Measurements from ENCODE around the gene POLL. TPM values are rescaled to one million over a fixed set of nuclear protein-coding genes. Genes with fewer than 3 reads are reported as not detected.

The POLL gene
- total RNA-seq, 2 donors from 2014 or later, result 27.1 to 28.6 TPM

DNA sequence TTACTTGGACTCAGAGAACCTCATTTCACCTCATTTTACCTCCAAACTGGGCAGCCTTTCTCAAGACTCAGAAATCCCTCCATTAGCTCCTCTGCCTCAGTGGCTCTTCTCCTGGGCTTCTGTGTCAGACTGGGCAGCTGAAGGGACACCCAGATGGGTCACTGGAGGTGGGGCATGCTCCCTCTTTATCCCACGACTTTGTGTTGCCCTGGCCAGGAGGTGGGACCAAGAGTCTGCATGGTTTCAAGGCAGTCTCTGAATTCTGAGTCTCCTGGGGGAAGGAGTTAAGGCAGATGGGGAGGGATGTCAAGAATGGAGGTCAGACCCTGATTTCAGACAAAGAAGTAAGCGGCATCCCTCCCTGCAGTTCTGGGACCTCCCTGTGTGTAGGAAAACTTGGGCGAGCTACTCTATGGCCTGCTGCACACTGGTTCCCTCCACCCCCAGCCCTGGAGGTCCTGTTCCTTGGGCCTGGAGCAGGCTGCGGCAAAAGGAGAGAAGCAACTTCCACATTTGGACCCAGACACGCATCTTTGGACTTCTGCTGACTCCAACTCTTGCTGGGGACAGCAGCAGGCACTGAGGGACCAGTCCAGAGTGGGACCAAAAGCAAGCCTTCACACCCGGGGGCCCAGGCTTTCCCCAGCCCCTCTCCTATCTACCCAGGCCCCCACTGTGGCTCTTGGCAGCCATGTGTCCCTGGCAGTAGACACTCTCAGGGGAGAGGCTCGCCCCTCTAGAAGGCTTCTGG is 10.8 kb downstream of the POLL start:
- DNase-seq (no peak), ATAC-seq (no peak)
- intact Hi-C loops (cut with DNase I, micrococcal nuclease), result no loop called here

DNA sequence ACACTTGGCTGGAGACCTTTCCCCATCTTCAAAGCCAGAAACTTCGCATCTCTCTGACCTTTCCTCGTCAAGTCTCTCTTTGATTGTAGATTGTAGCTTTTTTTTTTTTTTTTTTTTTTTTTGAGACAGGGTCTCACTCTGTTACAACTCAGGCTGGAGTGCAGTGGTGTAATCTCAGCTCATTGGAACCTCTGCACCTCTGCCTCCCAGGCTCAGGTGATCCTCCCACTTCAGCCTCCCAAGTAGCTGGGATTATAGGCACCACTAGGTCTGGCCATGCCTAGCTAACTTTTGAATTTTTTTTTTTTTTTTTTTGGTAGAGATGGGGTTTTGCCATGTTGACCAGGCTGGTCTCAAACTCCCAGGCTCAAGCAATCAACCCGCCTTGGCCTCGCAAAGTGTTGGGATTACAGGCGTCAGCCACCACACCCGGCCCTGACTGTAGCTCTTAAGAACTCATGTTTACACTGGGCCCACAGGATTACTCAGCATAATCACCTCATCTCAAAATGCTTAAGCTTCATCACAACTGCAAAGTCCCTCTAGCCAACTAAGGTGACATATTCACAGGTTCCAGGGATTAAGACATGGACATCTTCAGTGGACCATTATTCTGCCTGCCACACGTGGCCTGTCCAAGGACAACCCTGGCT is 11.7 kb downstream of the POLL start:
- peak; percentile 45 for ATAC-seq
- intact Hi-C loops (cut with DNase I, micrococcal nuclease), result no loop called here

GRCh38 chr10:101575580-101576210 is 12.4 kb downstream of the POLL start:
- intact Hi-C loops (cut with DNase I, micrococcal nuclease), result no loop called here
- no peak for DNase-seq
- no peak for ATAC-seq

More for the DNA sequence above, 11.7 kb downstream of the POLL start:
- no peak for DNase-seq

GRCh38 chr10:101575091-101575490 is 13.0 kb downstream of the POLL start:
- ATAC-seq (no peak), DNase-seq (no peak)
- intact Hi-C loops (cut with DNase I, micrococcal nuclease), result no loop called here

GRCh38 chr10:101573885-101574753 is 13.9 kb downstream of the POLL start:
- ATAC-seq, result no peak
- intact Hi-C loops (cut with DNase I, micrococcal nuclease), result loop anchor here (5.0 kb wide), 1 partner anchor 362 kb away; no protein-coding TSS in a partner anchor
- no peak for DNase-seq

DNA sequence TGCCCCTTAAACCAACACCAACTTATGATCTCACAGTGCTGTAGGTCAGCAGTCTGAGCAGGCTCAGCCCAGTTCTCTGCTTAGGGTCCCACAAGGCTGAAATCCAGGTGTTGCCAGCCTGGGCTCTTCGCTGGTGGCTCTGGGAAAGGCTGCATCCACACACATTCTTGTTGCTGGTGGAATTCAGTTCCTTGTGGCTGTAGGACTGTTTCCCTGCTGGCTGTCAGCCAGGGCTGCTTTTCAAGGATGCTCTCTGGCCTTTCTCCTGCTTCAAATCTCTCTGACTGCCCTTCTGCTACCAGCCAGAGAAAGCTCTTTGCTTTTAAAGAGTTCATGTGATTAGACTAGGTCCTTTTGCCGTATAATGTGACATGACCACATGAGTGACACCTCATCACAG is 15.3 kb downstream of the POLL start:
- intact Hi-C loops (cut with DNase I, micrococcal nuclease), result loop anchor here (5.0 kb wide), 1 partner anchor 360 kb away; no protein-coding TSS in a partner anchor
- DNase-seq, result no peak
- no peak for ATAC-seq

- DNase-seq, result no peak
- no peak for ATAC-seq
- intact Hi-C loops (cut with DNase I, micrococcal nuclease), result loop anchor here (5.0 kb wide), 1 partner anchor 360 kb away; no protein-coding TSS in a partner anchor
Measured at GRCh38 chr10:101572126-101572525, 15.9 kb downstream of the POLL start.

GRCh38 chr10:101571271-101571925 is 16.7 kb downstream of the POLL start:
- DNase-seq (no peak), ATAC-seq (no peak)
- intact Hi-C loops (cut with DNase I, micrococcal nuclease), result loop anchor here (5.0 kb wide), 1 partner anchor 359 kb away; no protein-coding TSS in a partner anchor

- intact Hi-C loops (cut with DNase I, micrococcal nuclease), result loop anchor here (5.0 kb wide), 1 partner anchor 358 kb away; no protein-coding TSS in a partner anchor
- peak; percentile 40 for ATAC-seq
- DNase-seq, result peak in 1 of 2 donors; percentile 36
Measured at GRCh38 chr10:101570428-101571270, 17.4 kb downstream of the POLL start.

DNA sequence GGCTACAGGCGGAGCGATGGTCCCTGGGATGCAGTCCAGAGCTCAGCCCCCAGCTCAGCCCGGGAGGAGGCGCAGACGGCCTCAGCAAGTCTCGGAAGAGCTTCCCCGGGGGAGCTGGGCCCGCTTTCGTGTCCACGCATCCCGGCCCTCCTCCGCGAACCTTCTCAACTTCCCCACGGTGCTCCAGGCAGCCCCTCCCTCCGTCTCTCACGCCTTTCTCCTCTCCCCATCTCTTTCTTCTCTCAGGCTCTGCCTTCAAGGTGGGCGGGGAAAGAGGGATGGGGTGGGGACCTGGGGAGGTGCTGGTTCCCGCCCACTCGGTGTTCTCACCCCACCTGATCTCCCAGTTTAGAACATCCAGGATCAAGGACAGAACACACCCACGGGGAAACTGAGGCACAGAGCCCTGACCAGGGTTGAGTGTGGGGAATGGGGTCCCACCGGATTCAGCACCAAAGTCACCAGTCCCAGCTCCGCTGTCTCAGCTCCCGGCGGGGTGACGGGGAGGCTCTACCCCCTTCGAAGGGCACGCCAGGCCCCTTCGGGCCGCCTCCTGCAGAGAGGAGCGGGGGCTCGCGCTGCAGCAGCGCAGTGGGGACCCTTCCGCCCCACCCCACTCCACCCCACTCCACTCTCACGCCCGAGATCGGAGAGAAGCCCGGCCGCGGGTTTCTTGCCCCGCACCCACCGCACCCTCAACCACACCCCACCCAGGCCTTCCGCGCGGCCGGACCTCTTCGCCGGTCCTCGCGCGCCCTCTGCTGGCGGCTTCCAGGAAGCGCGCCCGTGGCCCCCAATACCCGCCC is 18.2 kb downstream of the POLL start:
- intact Hi-C loops (cut with DNase I, micrococcal nuclease), result loop anchor here (5.0 kb wide), 1 partner anchor 358 kb away; no protein-coding TSS in a partner anchor
- ATAC-seq, result peak; percentile 92
- DNase-seq, result peak; percentile 68 to 91

GRCh38 chr10:101569323-101569621 is 18.8 kb downstream of the POLL start:
- intact Hi-C loops (cut with DNase I, micrococcal nuclease), result no loop called here
- DNase-seq, result no peak

GRCh38 chr10:101568054-101568745 is 19.9 kb downstream of the POLL start:
- intact Hi-C loops (cut with DNase I, micrococcal nuclease), result no loop called here
- no peak for ATAC-seq
- DNase-seq, result no peak

More at GRCh38 chr10:101569323-101569621, 18.8 kb downstream of the POLL start:
- ATAC-seq, result no peak

GRCh38 chr10:101567165-101568006 is 20.7 kb downstream of the POLL start:
- DNase-seq (no peak), ATAC-seq (no peak)
- intact Hi-C loops (cut with DNase I, micrococcal nuclease), result no loop called here

- ATAC-seq, result no peak
- no peak for DNase-seq
- intact Hi-C loops (cut with DNase I, micrococcal nuclease), result no loop called here
Measured at GRCh38 chr10:101566333-101567164, 21.5 kb downstream of the POLL start.
